Measurements from ENCODE around the gene EIF4EBP3.

GRCh38 chr5:140544986-140545385, 2.5 kb upstream of the EIF4EBP3 start:
- TF ChIP-seq CTCF (IDR thresholded peaks at IDR 0.05) (no peak), ZFX (IDR thresholded peaks at IDR 0.05; ENCODE audit: borderline replicate concordance) (no peak)
